ENCODE data around the gene TRPM3. TPM values are rescaled to one million over a fixed set of nuclear protein-coding genes. Genes with fewer than 3 reads are reported as not detected.
A peak's percentile ranks its signal among the peaks of the same experiment; 100 is the strongest.

The TRPM3 gene
- total and polyA plus RNA-seq, 2 of the 8 experiments (the other 6 are each of a cell fraction or from before 2014, with no cell fraction given), result 2.4 to 10.9 TPM

- H3K4ac ChIP-seq (replicated peaks; ENCODE audit: insufficient read length, low read depth, low read length), result no peak overlapping the region
- no peak overlapping the region for H3K4me3 ChIP-seq (ENCODE audit: extremely low read depth in 1 of 4, insufficient read depth in 2 of 4, low read depth in 3 of 4, low read length in 4 of 4)
- H3K79me2 ChIP-seq (ENCODE audit: control insufficient read depth in 1 of 2, insufficient read depth in 2 of 2, low read length in 2 of 2), result peaks cover 0 to 5% of the 10 kb centered on the region in 2 experiments; a peak in 2 of 4 replicates
- no peaks in the 10 kb centered on the region for H3K27me3 ChIP-seq (replicated peaks in 1 of 4; ENCODE audit: control insufficient read depth in 3 of 4, extremely low read depth in 1 of 4, insufficient read depth in 3 of 4, low read length in 3 of 4)
- no peaks in the 10 kb centered on the region for H3K9me3 ChIP-seq (ENCODE audit: insufficient read depth in 2 of 2, low read depth in 1 of 2, low read length in 1 of 2)
- H3K36me3 ChIP-seq (ENCODE audit: control insufficient read depth in 2 of 4, insufficient read depth in 4 of 4, low read length in 3 of 4), result no peaks in the 10 kb centered on the region
- no peak overlapping the region for H3K27ac ChIP-seq (ENCODE audit: low read depth, low read length)
- H2AFZ ChIP-seq (ENCODE audit: low read length), result no peak overlapping the region
- no peak overlapping the region for H2BK12ac ChIP-seq (ENCODE audit: low read depth, low read length)
- no peaks in the 10 kb centered on the region for H4K20me1 ChIP-seq (replicated peaks in 1 of 2; ENCODE audit: control insufficient read depth in 1 of 2, insufficient read depth in 2 of 2, low read length in 2 of 2)
- DNase-seq (ENCODE audit: low read depth in 1 of 2, low spot score in 2 of 2) (no peak), FAIRE-seq (no peak)
- no peak overlapping the region for H4K5ac ChIP-seq (ENCODE audit: insufficient read length, low read depth, low read length)
- no peak overlapping the region for H2BK120ac ChIP-seq (replicated peaks; ENCODE audit: low read depth, low read length)
- peak overlapping the region; percentile 24; the same call in 1 of the 2 replicates for H2BK15ac ChIP-seq (ENCODE audit: low read length)
- WGBS, 2 experiments (ENCODE audit: extremely low coverage in 1 of 2, insufficient coverage in 1 of 2, insufficient read length in 1 of 2, insufficient replicate concordance in 2 of 2, low coverage in 1 of 2, low lambda C conversion rate in 2 of 2, missing lambda C conversion rate in 1 of 2), result 84% methylated on average over 2 of the region's 2 CpGs; no CpG with 5 or more reads in 1 of the 2 experiments
- no peak overlapping the region for H3K18ac ChIP-seq (ENCODE audit: extremely low read depth, low read length)
- H3K4me2 ChIP-seq (ENCODE audit: insufficient read depth in 1 of 2, low read depth in 2 of 2, low read length in 2 of 2), result no peak overlapping the region
- H3K14ac ChIP-seq (ENCODE audit: insufficient read length), result no peak overlapping the region
- no peak overlapping the region for H4K8ac ChIP-seq (ENCODE audit: extremely low read depth, insufficient read depth, low read length)
- H3K23ac ChIP-seq (ENCODE audit: insufficient read length), result no peak overlapping the region
- CTCF ChIA-PET (ENCODE audit: partially characterized antibody), result interaction anchor here (0.7 to 0.8 kb wide), 2 partner anchors 9 to 20 kb away, joined by 3 read pairs; no protein-coding TSS in a partner anchor
- no peak overlapping the region for H3K56ac ChIP-seq (replicated peaks; ENCODE audit: insufficient read length, low read depth, low read length)
- no peak overlapping the region for H3K9ac ChIP-seq (replicated peaks in 1 of 4; ENCODE audit: extremely low read depth in 1 of 4, low read depth in 3 of 4, low read length in 3 of 4)
- H2AK5ac ChIP-seq (ENCODE audit: low read depth, low read length), result no peak overlapping the region
- H3K23me2 ChIP-seq (ENCODE audit: low read depth, low read length), result no peaks in the 10 kb centered on the region
- no peak overlapping the region for H4K91ac ChIP-seq (replicated peaks; ENCODE audit: insufficient read length, low read length)
- no peaks in the 10 kb centered on the region for H3K4me1 ChIP-seq (replicated peaks in 1 of 4; ENCODE audit: control insufficient read depth in 3 of 4, insufficient read depth in 4 of 4, low read length in 3 of 4)
- H2BK5ac ChIP-seq (ENCODE audit: low read depth, low read length), result no peak overlapping the region
- POLR2A ChIA-PET (ENCODE audit: partially characterized antibody), result interaction anchor here (0.6 kb wide), 1 partner anchor 35 kb away, joined by 3 read pairs; no protein-coding TSS in a partner anchor
- TF ChIP-seq EP300 (IDR thresholded peaks at IDR 0.05; ENCODE audit: borderline replicate concordance in 1 of 2, low read depth in 2 of 2, low read length in 2 of 2) (no peak), HDAC6 (IDR thresholded peaks at IDR 0.05; ENCODE audit: low read depth, low read length) (no peak), NANOG (IDR thresholded peaks at IDR 0.05; ENCODE audit: insufficient read depth, low read depth, low read length, poor library complexity, severe bottlenecking) (no peak), RBBP5 (IDR thresholded peaks at IDR 0.05; ENCODE audit: borderline replicate concordance, low read depth, low read length) (no peak), CHD1 (IDR thresholded peaks at IDR 0.05; ENCODE audit: low read depth, low read length) (no peak), ASH2L (IDR thresholded peaks at IDR 0.05; ENCODE audit: low read length) (no peak)
- H2BK20ac ChIP-seq (ENCODE audit: low read length), result no peak overlapping the region
- 0 out of 2 replicates have a peak, but pooled peaks cover 2% of the 10 kb centered on the region for H3K79me1 ChIP-seq (ENCODE audit: low read depth, low read length)
Measured at GRCh38 chr9:71098801-71099200, 22.6 kb downstream of the TRPM3 start.

Data from H1 (cell line).